Activated gamma-delta T cell (primary cell): ENCODE data around the gene NIPSNAP2.
A peak's percentile ranks its signal among the peaks of the same experiment; 100 is the strongest.
"Not testable (repeated sequence)": the region's sequence is repeated elsewhere in the genome, so short reads cannot be mapped to it uniquely, and the experiment has no call there.

Source experiments
- DNase-seq: peaks from one replicate; lab custom pipeline; 2025; lab: John Stamatoyannopoulos, UW

The NIPSNAP2 gene

GRCh38 chr7:55975988-55976633 is 11.7 kb downstream of the NIPSNAP2 start:
- no peak for DNase-seq

DNA sequence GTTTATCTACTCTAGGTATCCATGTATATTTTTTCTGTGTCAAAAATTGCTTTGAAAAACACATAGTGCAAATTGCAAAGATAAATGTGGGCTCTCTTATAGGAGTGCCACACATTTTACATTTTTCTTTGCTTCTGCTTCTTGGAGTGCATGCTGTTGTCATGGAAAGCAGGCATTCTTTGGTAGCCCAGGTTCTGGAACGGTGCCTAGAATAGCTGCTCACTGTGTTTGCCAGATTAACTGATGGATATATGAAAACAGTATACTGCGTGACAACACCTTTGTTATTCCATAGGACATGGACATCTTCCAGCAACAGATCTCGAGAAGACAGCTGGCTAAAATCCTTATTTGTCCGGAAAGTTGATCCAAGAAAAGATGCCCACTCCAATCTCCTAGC is 13.4 kb downstream of the NIPSNAP2 start:
- DNase-seq = no peak

DNA sequence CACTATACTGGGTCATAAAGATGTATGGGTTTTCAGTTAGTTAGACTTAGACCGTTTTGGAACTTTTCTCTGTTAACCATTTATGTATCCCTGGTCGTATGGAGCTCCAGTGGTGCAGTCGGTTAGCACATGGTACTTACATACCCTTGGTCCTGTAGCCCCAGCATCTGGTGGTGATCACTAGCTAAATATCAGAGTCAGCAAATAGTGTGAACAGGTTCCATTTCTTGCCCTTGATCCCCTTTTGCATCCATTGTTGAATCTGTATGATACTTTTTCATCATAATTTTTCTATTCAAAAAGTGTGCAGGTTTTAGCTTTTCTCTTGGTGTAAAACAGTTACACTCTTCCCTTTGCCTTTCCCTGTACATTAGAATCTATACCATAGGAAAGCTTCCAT is 15.9 kb downstream of the NIPSNAP2 start:
- DNase-seq = no peak

- DNase-seq = no peak
Measured at GRCh38 chr7:55983537-55983936, 19.2 kb downstream of the NIPSNAP2 start.

DNA sequence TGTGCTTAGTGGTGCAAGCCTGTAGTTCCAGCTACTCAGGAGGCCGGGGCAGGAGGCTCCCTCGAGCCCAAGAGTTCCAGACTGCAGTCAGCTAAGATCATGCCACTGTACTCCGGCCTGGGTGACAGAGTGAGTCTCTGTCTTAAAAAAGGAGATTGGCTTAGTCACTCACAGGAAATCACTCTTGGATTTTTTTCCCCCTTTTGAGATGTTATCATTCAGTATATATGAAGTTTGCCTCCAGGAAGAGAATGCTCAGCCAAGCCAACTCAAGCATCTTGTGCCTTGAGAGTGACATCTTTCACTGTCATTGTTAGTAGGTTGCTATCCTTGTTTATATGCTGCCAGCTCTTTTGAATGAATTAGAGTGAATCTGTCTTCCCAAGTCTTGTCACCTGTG is 28.0 kb downstream of the NIPSNAP2 start:
- no peak for DNase-seq

GRCh38 chr7:55996856-55997500 is 32.6 kb downstream of the NIPSNAP2 start:
- no peak for DNase-seq

DNA sequence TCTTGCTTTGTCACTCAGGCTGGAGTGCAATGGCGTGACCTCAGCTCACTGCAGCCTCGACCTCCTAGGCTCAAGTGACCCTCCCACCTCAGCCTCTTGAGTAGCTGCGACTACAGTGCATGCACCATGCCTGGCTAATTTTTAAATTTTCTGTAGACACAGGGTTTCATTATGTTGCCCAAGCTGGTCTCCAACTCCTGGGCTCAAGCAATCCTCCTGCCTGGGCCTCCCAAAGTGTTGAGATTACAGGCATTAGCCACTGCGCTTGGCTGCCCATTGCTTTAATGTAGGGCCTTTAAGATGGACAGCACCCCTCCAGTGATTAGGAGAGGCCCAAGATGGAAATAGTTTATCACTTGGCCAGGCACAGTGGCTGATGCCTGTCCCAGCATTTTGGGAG is 39.4 kb downstream of the NIPSNAP2 start:
- no peak for DNase-seq

DNA sequence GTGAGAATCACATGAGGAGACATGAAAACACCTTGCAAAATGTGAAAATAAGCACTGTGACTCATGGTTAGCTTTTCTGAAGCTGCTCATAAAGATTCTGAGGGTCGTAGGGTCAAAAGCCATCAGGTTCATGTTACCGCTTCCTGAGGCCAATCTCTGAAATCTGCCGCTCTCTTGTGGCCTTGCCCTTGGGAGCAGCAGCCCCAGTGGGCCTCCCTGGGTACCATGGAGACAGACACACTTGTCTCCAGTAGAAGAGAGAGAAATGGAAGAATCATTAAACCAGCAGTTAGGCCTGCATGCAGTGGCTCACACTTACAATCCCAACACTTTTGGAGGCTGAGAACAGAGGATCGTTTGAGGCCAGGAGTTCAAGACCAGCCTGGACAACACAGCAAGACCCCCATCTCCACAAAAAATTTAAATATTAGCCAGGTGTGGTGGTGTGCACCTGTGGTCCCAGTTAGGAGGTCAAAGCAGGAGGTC is 42.8 kb downstream of the NIPSNAP2 start:
- no peak for DNase-seq

DNA sequence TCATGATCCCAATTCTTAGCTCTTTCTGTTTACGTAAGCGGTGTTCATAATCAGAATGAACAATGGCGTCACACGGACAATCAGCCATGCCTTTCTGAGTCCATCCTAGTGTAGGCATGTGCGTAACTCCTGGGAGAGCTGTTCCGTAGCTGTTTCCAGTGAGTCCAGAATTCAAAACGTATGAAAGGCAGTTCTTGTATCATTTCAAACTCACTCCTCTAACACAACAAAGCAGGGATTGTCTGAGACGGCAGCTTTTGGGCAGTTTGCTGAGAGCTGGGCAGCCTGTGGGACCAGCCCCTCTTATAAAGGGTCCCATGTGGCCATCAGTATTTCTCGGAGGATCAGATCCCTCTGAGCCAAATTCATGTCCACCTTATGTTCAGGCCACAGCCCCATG is 43.5 kb downstream of the NIPSNAP2 start:
- no peak for DNase-seq

GRCh38 chr7:56009695-56010094 is 45.3 kb downstream of the NIPSNAP2 start:
- no peak for DNase-seq

DNA sequence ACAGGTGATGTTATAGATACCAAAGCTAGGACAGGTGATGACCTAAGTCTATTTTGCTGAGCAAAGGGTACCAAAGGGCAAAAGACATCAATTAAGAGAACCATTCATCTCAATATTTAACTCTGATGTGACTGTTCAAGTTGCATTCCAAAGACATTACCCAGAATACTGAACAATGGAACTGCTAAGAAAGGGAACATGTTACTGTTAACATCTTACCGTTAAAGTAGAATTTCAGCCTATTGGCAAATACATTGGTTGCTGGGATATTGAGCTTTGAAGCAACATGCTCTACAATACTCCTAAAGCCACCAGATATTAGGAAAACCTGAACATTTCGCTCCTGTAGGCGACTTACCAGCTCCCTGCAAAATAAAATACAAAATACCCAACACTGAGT is 52.6 kb downstream of the NIPSNAP2 start:
- DNase-seq = not testable (repeated sequence)

- no peak for DNase-seq
Measured at GRCh38 chr7:56019501-56019900, 55.1 kb downstream of the NIPSNAP2 start.

GRCh38 chr7:56023500-56023899 is 59.1 kb downstream of the NIPSNAP2 start:
- DNase-seq = no peak

GRCh38 chr7:56026538-56026937 is 62.2 kb downstream of the NIPSNAP2 start:
- no peak for DNase-seq

GRCh38 chr7:56028942-56029630 is 64.7 kb downstream of the NIPSNAP2 start:
- no peak for DNase-seq

GRCh38 chr7:56030340-56030739 is 66.0 kb downstream of the NIPSNAP2 start:
- no peak for DNase-seq

- DNase-seq = not testable (repeated sequence)
Measured at GRCh38 chr7:56031556-56031955, 67.2 kb downstream of the NIPSNAP2 start.

- DNase-seq = not testable (repeated sequence)
Measured at GRCh38 chr7:56032578-56032977, 68.2 kb downstream of the NIPSNAP2 start.

GRCh38 chr7:56033671-56034432 is 69.5 kb downstream of the NIPSNAP2 start:
- DNase-seq = peak; percentile 41

- no peak for DNase-seq
Measured at GRCh38 chr7:56040730-56041129, 76.3 kb downstream of the NIPSNAP2 start.

DNA sequence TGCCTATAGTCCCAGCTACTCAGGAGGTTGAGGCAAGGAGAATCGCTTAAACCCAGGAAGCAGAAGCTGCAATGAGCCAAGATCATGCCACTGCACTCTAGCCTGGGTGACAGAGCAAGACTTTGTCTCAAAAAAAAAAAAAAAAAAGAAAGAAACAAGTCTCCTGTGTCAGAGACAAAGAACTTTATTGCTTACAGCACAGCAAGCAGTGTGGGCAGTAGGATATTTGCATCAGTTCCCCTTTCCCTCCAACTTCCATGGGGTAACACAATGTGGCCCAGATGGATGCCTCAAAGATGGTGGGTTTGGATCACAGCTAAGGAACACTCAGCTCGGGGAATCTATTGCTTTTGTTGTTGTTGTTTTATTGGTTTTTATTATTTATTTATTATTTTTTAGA is 81.4 kb downstream of the NIPSNAP2 start:
- DNase-seq = not testable (repeated sequence)

DNA sequence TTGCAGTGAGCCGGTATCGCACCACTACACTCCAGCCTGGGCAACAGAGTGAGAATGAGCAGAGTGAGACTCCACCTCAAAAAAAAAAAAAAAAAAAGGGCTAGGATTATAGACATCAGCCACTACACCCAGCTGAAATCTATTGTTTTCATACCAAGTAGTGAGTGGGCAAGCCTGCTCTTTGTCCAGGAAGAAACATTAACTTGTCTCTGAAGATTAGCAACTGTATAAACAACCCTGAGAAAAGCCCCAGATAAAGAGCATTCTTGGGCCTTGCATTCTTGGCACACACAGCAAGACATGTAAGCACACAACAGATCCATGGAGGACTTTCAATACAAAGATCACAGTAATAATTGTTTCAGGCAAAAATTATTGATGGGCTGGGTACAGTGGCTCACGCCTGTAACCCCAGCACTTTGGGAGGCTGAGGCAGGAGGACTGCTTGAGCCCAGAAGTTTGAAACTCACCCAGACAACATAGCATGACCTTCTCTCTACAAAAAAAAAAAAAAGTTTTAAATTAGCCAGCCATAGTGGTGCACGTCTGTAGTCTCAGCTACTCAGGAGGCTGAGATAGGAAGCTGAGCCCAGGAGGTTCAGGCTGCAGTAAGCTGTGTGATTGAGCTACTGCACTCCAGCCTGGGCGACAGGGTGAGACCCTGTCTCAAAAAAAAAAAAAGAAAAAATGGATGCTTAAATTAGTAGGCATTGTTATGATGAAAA is 82.5 kb downstream of the NIPSNAP2 start:
- no peak for DNase-seq
